Left ventricle myocardium superior (tissue), 1 donor: Measurements from ENCODE around the gene TBC1D16. TPM values are rescaled to one million over a fixed set of nuclear protein-coding genes. Genes with fewer than 3 reads are reported as not detected.
A peak's percentile ranks its signal among the peaks of the same experiment; 100 is the strongest.
"Not testable (repeated sequence)": the region's sequence is repeated elsewhere in the genome, so short reads cannot be mapped to it uniquely, and the experiment has no call there.

ENCODE experiments used
- ATAC-seq: fragments of 200-7000 bp; cut with Tn5 transposase; one replicate; pipeline ENCODE4 v1.9.1; 2020; ENCODE audit warnings: mild to moderate bottlenecking, moderate library complexity
- DNase-seq: peaks from one replicate; pipeline ENCODE4 v3.0.0-alpha.2; 2020
- intact Hi-C: fragments of 100-400 bp; cut with micrococcal nuclease; formaldehyde crosslinking; loops from one replicate; pipeline ENCODE4 v1.11.0; 2022
- total RNA-seq: library from RNA; stranded (reverse); fragmentation: NEBNext Ultra II Directional; extraction: Animal tissue kit (Norgen Biotek cat#: 25700); gene quantifications from one replicate; pipeline ENCODE4 v1.2.1, GENCODE V29; 2021
- donor health status: DM: no; HTN: yes; CAD: no; lungs with severe emphysema.

TBC1D16 gene
- total RNA-seq, 1 donor from 2014 or later, result 13.1 TPM

DNA sequence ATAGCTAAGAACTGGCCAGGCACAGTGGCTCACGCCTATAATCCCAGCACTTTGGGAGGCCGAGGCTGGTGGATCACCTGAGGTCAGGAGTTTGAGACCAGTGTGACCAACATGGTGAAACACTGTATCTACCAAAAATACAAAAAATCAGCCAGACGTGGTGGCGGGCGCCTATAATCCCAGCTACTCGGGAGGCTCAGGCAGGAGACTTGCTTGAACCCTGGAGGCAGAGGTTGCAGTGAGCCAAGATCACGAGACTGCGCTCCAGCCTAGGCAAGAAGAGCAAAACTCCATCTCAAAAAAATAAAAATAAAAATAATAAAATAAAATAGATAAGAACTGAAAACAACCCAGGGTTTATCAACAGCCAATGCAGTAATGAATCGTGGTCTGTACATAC is 74.1 kb downstream of the TBC1D16 start:
- DNase-seq, intact Hi-C loops, ATAC-seq: not testable (repeated sequence)

- ATAC-seq, result no peak
- intact Hi-C loops, result no loop called here
These were observed 74.7 kb downstream of the TBC1D16 start for GRCh38 chr17:79960788-79961522.

GRCh38 chr17:79959042-79959441 is 76.6 kb downstream of the TBC1D16 start:
- intact Hi-C loops, result no loop called here
- DNase-seq (no peak), ATAC-seq (no peak)

More at GRCh38 chr17:79960788-79961522, 74.7 kb downstream of the TBC1D16 start:
- no peak for DNase-seq

DNA sequence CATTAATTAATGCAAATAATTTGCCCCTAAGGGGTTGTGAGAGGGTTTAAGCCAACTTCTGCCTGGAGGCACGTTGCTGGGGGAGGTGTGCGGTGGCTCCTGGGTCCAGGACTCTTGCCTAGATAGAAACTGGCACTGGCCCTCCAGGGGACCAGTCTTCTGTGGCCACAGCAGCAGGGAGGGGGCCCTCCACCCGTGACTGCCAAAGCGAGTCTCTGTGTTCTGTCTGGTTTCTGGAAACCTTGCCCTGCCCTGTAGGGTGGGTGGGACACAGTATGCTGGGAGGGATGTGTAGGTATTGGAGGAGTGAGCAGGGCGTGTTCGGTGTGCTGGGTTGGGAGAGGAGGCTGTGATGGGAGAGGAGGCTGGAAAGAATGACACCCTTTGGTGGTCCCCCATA is 78.8 kb downstream of the TBC1D16 start:
- no peak for DNase-seq
- intact Hi-C loops, result no loop called here
- ATAC-seq, result no peak

GRCh38 chr17:79956441-79956735 is 79.3 kb downstream of the TBC1D16 start:
- intact Hi-C loops, DNase-seq: not testable (repeated sequence)

DNA sequence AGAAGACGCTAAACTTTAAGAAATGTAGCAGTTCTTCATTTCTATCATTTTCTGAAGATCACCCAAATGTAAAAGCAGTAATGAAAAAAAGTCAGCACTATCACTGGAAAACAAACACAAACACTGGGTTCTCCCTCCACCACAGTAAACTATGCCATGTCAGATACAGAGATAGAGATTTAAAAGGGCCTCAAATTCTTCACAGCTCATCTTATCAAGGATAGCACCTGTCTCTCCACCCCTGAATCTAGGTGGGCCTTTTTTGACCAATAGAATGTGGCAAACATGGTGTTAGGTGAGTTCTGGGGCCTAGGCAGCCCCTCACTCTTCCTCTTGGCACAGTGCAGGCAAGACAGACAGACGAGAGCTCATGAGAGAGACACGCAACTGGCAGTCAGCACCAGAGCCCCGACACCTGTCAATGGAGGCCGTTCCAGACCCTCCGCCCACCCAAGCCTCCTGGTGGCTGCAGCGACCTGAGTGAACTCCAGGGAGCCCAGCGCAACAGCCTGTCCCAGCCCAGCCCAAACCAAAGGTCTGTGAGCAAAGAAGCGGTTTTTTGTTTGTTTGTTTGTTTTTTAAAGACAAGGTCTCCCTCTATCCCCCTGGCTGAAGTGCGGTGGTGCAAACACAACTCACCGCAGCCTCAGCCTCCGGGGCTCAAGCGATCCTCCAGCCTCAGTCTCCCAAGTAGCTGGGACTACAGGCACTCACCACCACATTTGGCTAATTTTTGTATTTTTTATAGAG is 79.8 kb downstream of the TBC1D16 start:
- ATAC-seq, result no peak
- intact Hi-C loops, result no loop called here
- no peak for DNase-seq

More at GRCh38 chr17:79956441-79956735, 79.3 kb downstream of the TBC1D16 start:
- ATAC-seq, result not testable (repeated sequence)

- intact Hi-C loops, result no loop called here
- DNase-seq, result no peak
- ATAC-seq, result no peak
These were observed 80.5 kb downstream of the TBC1D16 start for GRCh38 chr17:79955167-79955549.

DNA sequence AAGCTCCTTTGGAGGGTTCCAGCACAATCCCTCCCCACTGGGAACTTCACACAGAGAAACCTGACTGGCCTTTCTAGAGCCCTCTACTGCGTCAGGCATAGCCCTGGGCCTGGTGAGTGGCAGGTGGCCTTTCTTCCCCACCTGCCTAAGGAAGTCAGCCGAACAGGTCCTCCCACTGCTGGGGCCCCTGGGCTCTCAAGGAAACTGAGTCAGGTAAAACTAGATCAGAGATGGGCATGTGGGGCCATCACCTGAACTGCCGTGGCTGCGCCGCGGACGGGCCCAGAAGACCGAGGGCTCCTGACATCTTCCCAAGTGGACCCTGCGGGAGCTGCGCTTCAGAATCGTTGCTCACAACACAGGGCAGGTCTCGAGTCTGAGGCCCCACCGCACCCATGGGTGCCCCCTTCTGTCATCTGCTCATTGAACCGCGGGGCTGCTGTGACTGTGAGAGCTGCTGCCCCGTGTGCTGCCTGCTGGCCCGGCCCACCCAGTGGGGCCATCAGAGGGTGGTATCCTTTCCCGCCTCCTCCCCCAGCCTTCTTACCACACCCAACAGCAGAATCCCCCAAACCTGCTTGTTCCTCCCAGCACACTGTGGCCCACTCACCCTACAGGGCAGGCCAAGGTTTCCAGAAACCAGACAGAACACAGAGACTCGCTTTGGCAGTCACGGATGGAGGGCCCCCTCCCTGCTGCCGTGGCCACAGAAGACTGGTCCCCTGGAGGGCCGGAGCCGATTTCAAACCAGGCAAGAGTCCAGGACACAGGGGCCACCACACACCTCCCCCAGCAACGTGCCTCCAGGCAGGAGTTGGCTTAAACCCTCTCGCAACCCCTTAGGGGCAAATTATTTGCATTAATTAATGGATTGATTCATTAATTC is 81.1 kb downstream of the TBC1D16 start:
- intact Hi-C loops, result no loop called here
- DNase-seq, result no peak
- ATAC-seq, result no peak

- DNase-seq, result no peak
- no peak for ATAC-seq
- intact Hi-C loops, result no loop called here
These were observed 82.3 kb downstream of the TBC1D16 start for GRCh38 chr17:79953335-79953734.

DNA sequence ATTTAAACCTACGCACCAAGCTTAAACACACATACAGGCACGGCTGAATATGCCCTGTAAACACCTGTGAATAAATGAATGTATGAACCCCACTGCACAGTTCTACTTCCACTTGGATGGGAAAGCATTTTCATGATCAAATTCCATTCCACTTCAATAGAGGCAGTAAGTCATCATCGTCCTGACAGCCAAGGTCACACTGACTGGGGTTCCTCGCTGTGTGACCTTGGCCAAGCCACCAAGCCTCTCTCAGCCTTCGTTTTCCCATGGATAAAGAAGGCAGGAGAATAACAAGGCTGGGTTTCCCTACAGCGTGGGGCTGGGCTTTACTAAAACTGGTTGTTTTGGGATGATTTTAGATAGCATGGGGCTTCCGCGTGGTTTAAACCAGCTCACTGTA is 82.8 kb downstream of the TBC1D16 start:
- intact Hi-C loops, result no loop called here
- ATAC-seq, result no peak
- no peak for DNase-seq

DNA sequence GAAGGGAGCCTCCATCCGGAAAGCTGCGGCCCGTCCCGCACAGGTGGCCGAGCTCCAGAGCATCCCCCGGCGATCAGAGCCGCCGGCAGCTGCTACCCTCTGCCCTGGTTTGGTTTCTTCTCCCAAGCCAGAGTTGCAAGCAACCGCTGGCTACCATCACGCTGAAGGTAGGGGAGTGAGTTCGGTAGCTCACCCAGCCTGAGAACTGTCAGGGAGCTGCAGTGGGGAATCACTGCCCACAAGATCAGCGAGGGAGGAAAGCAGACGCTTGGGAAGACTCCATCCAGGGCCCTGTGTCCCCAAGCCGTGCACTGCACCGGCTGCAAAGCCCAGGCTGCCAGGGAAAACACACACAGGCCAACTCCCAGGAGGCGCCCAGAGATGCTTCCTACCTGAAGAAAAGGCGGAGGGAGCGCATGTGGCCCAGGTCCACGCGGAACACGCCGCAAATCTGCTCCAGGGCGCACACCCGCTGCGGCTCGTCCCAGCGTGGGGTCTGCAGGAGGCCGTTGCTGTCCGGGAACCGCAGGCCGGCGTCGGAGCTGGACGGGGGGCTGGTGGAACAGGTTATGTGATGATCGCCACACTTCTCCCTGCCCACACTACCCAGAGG is 83.3 kb downstream of the TBC1D16 start:
- ATAC-seq, result no peak
- intact Hi-C loops, result no loop called here
- DNase-seq, result no peak

DNA sequence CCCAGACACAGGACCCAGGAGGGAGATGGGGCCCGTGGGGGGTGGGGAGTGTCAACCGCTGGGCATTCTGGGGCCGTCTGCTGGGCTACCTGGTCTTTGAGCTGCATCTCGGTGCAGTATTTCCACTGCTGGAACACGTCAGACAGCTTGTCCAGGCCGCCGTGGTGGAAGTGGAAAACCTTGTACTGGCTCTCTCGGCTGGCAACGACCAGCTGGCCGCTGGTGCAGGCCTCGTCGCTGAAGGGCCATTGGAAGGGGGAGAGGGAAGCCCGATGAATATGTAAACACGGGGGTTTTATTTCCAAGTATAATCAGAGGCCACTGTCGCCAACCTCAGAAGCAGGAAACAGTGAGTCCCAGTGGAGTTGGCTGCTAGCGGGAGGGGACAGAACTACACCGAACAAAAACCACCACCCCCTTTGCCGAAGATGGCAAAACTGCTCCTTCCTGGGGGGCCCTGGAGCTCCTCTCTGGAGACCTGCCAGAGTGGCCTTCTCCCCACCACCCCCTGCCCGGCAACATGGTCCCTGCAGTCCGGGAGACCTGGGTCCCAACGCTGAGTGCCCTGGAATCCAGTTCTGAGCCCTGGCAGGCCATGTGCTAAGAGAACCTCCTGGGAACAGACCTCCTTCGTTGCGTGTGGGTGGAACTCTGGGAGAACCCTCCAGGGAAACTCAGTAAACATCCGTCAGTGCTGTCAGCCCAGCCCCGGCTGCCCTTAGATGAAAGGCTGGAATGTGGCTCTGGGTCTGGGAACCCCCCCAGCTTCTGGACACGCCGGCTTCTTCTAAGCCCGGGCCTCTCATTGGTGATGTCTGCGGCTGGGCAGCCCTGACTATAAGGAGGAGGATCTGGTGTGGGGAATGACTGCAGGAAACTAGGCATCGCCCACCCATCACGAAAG is 84.1 kb downstream of the TBC1D16 start:
- ATAC-seq (peak; percentile 84), DNase-seq (peak; percentile 65)
- intact Hi-C loops, result no loop called here

DNA sequence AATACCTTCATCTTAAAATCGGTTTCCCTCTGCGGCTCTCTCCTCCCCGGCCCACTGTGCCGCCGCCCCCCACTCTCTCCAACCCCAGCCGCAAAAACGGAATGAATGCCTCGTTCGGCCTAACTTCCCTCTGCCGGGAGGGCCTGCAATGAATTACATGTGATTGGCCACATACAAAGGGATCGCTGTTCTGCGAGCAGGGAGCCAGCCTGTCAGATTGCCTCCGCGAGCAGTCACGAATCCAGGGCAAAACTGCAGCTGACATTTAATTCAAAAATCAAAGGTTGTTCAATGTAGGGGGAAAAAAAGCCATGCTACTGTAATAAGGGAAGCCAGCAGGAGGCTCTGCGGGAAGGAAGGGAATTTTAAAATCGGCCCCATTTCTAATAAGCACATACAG is 84.9 kb downstream of the TBC1D16 start:
- no peak for DNase-seq
- intact Hi-C loops, result no loop called here

GRCh38 chr17:79950306-79950705 is 85.4 kb downstream of the TBC1D16 start:
- no peak for ATAC-seq
- intact Hi-C loops, result no loop called here
- DNase-seq, result no peak

More for the DNA sequence above, 84.9 kb downstream of the TBC1D16 start:
- ATAC-seq, result no peak

- ATAC-seq (no peak), DNase-seq (no peak)
- intact Hi-C loops, result no loop called here
These were observed 85.9 kb downstream of the TBC1D16 start for GRCh38 chr17:79949656-79950209.

DNA sequence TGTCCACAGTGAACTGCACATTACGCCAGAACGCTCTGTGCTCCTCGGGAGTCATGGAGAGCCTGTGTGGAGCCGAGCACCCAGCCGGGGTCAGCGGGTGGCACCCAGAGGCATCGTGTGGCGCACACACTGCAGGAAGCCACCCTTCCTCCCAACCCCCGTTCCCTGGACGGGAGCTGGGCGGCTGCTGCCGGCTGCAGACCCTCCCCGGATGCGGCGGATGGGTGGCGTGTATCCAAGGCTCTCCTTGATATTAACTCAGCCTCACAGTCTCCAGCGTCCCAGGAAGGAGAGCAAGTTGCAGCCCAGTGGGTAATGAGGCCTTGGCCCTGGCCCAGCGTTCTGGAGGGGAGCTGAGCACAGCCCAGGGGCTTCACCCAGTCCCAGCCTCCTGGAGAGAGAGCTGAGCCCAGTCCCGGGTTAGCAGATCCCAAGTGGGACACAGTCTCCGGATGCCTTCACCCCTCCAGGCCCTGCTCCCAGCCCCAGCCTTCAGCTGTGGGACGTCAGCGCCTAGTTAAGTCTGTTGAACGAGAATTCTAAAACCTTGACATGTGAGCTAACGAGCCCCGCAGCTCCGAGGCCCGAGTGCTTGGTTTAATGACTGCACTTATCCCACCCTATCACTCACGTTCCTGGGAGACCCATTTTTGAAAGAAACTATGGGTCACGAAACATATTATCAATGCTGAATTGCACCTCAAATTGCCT is 86.6 kb downstream of the TBC1D16 start:
- DNase-seq, result no peak
- intact Hi-C loops, result no loop called here
- no peak for ATAC-seq

DNA sequence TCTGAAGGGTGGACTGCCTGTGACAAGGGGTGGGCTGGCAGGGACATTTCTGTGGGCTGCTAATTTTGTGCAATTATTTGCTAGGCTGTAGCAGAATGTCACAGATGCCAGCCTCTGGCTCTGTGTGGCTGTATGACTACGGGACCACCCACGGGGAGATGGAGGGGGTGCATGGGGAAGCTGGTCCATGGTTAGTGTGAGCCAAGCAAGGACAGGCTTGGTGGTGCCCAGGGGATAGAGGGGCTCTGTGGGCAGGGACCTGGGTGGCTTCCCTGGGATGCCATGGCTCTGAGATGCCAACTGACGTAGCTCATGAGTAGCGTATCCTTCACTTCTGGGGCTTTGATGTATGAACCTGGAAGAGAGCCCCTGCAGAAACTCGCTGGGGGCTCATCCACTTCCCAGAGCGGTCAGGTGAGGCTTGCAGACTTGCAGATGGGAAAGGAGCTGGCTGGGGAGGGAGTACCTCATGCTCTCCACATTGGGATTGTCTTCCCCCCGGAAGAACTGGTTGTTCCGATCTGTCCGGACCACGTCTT is 87.2 kb downstream of the TBC1D16 start:
- intact Hi-C loops, result no loop called here
- DNase-seq (no peak), ATAC-seq (no peak)
